Colon (tissue), 2 donors: ENCODE results near the gene ROR1.

Experiments
- FAIRE-seq: peaks from 2 replicates; lab custom pipeline; 2012; peaks lifted over from hg19 to GRCh38; lab: Jason Lieb, UNC
- donor health status: control.
- donor health status: control.

The ROR1 gene

GRCh38 chr1:64031236-64031635, 257.4 kb downstream of the ROR1 start:
- FAIRE-seq: no peak

- no peak for FAIRE-seq
These were observed 259.9 kb downstream of the ROR1 start for GRCh38 chr1:64033667-64034220.

GRCh38 chr1:64036549-64036948, 262.7 kb downstream of the ROR1 start:
- FAIRE-seq: no peak

GRCh38 chr1:64038119-64038518, 264.3 kb downstream of the ROR1 start:
- FAIRE-seq: no peak

GRCh38 chr1:64038965-64039364, 265.1 kb downstream of the ROR1 start:
- no peak for FAIRE-seq

- FAIRE-seq: no peak
These were observed 265.6 kb downstream of the ROR1 start for GRCh38 chr1:64039390-64039926.

GRCh38 chr1:64041371-64042131, 267.7 kb downstream of the ROR1 start:
- FAIRE-seq: no peak

- FAIRE-seq: no peak
These were observed 268.7 kb downstream of the ROR1 start for GRCh38 chr1:64042331-64043100.

- FAIRE-seq: no peak
These were observed 269.5 kb downstream of the ROR1 start for GRCh38 chr1:64043288-64043687.

- no peak for FAIRE-seq
These were observed 270.2 kb downstream of the ROR1 start for GRCh38 chr1:64043976-64044375.

- FAIRE-seq: no peak
These were observed 272.4 kb downstream of the ROR1 start for GRCh38 chr1:64046243-64046642.

GRCh38 chr1:64046891-64047290, 273.1 kb downstream of the ROR1 start:
- no peak for FAIRE-seq

GRCh38 chr1:64047549-64047996, 273.8 kb downstream of the ROR1 start:
- no peak for FAIRE-seq

GRCh38 chr1:64049900-64050540, 276.2 kb downstream of the ROR1 start:
- no peak for FAIRE-seq

- no peak for FAIRE-seq
These were observed 276.8 kb downstream of the ROR1 start for GRCh38 chr1:64050601-64051000.

- FAIRE-seq: no peak
These were observed 278.0 kb downstream of the ROR1 start for GRCh38 chr1:64051796-64052195.

- no peak for FAIRE-seq
These were observed 279.0 kb downstream of the ROR1 start for GRCh38 chr1:64052777-64053176.

- no peak for FAIRE-seq
These were observed 281.5 kb downstream of the ROR1 start for GRCh38 chr1:64055310-64055709.

- no peak for FAIRE-seq
These were observed 285.7 kb downstream of the ROR1 start for GRCh38 chr1:64059556-64059955.

- FAIRE-seq: no peak
These were observed 286.9 kb downstream of the ROR1 start for GRCh38 chr1:64060611-64061302.

- no peak for FAIRE-seq
These were observed 287.8 kb downstream of the ROR1 start for GRCh38 chr1:64061430-64062104.
